KBM-7 (cell line): Measurements from ENCODE around the gene HMGN2.

Source experiments
- DNase-seq: peaks from one replicate; pipeline ENCODE4 v3.0.0-alpha.2; 2015
- in situ Hi-C: fragments of 300-500 bp; cut with MboI; formaldehyde crosslinking; loops from 2 replicates; pipeline ENCODE4 v1.14.3; 2020; ENCODE audit warnings: low sequenced_read_pairs, low pct_unique_long_range_greater_than_20kb, mixed read lengths

HMGN2 gene

GRCh38 chr1:26524181-26524580 is 51.9 kb downstream of the HMGN2 start:
- in situ Hi-C loops = no loop called here
- no peak for DNase-seq
